GM21737 (cell line): Measurements from ENCODE around the gene ZNF622.
A peak's percentile ranks its signal among the peaks of the same experiment; 100 is the strongest.

Experiments
- ATAC-seq: cut with Tn5 transposase; IDR thresholded peaks from one replicate; pipeline ENCODE4 v1.9.1; 2021; ENCODE audit warnings: mild to moderate bottlenecking, moderate library complexity; ENCODE audit not compliant: unreplicated experiment

ZNF622 gene, protein sequence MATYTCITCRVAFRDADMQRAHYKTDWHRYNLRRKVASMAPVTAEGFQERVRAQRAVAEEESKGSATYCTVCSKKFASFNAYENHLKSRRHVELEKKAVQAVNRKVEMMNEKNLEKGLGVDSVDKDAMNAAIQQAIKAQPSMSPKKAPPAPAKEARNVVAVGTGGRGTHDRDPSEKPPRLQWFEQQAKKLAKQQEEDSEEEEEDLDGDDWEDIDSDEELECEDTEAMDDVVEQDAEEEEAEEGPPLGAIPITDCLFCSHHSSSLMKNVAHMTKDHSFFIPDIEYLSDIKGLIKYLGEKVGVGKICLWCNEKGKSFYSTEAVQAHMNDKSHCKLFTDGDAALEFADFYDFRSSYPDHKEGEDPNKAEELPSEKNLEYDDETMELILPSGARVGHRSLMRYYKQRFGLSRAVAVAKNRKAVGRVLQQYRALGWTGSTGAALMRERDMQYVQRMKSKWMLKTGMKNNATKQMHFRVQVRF

DNA sequence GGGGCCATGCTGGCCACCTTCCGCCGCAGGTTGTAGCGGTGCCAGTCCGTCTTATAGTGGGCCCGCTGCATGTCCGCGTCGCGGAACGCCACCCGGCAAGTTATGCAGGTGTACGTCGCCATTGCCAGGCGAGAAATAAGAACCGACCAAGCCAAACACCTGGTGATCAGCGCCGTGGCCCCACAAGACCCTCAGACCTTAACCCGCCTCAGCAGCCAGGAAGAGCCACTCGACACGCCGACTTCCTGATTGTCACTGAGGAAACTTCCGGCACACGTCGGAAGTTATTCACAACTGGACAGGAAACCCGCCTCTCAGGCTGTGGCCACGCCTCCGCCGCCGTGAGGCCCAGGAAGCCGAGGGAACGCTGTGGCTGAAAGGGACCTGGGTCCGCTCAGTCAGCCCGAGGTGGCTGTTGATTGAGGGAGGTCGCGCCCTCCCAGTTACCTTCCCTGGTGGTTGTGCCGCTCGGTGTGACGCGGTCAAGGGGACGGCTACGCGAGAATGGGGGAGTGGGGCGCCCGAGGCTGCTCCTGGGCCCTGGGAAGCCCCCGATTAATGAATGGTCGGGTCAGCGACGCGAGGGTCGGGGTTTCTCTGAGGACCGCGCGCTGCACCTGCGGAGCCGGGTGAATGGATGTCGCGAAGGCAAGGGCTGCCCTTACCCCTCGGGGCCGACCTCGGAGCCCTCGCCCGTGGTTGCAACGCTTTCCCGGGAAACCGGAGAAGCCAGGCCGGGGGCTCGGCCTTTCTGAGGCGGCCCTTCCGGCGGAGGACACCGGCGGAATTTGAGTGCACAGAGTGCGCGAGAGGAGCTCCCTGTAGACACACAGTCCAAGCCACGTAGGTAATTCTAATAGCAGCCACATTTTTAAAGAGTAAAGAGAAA, at the start of gene ZNF622:
ZNF622 (minus strand) TSS at position 257 of the 889 bp plus-strand sequence; CDS start at position 122, 135 bp downstream.
- peak; percentile 86 for ATAC-seq

GRCh38 chr5:16510098-16510497, 44.5 kb upstream of the ZNF622 start:
- ATAC-seq, result no peak

DNA sequence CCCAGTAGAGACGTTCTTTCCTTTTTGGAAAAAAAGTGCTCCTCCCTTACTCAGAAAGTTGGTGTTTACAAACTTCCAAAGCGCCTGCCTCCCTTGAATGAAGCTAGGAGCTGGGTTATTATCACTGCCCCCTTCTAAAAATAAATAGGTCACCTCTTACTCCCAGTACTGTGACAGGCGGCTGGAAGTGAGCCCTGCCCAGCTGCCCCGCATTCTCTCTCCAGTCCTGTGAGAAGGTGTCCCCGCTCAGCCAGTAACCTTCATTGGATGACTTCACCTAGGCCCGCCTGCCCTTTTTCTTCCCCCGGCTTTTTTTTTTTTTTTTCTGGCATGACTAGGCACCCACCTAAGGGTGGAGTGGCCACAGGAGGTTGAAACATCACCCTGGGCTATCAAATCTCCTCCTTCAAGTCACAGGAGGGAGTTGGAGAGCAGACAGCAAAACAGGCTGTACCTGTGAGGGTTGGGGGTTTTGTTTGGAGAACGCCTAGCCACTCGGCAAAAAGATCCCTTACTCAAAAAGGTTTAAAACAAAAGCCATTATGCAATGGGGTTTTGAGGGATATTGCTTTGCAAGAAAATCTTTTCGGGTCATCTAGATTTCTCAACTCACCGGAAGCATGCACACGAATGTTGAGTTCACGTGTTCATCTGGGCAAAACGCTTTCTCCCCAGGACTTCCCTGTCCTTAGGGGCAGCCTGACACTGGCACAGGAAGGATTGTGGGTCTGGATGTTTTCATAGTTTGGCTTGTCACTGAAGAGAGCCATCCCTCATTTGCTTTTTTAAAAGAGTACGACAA, 43.3 kb upstream of the ZNF622 start:
- no peak for ATAC-seq

- ATAC-seq, result no peak
These were observed 42.1 kb upstream of the ZNF622 start for GRCh38 chr5:16507716-16508115.

GRCh38 chr5:16505904-16506303, 40.3 kb upstream of the ZNF622 start:
- ATAC-seq, result no peak

GRCh38 chr5:16505140-16505891, 39.7 kb upstream of the ZNF622 start:
- ATAC-seq, result no peak

DNA sequence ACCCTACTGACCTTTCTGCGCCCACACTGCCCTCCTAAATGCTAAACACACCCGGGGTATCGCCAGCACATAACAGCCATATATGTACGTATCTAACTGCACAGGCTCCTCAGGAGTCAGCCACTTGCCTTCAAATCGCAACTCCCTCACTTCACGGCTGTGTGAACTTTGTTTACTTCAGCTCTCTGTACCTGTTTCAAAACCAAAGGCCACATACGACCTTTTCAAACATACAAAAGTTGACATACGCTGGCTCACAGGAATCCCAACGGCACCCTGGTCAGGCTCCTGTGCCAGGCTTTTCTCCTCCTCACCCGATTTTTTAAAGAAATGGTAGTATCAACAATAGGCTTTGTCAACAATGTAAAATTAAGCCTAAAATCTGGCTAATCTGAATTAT, 39.0 kb upstream of the ZNF622 start:
- no peak for ATAC-seq

GRCh38 chr5:16502866-16503265, 37.3 kb upstream of the ZNF622 start:
- no peak for ATAC-seq

DNA sequence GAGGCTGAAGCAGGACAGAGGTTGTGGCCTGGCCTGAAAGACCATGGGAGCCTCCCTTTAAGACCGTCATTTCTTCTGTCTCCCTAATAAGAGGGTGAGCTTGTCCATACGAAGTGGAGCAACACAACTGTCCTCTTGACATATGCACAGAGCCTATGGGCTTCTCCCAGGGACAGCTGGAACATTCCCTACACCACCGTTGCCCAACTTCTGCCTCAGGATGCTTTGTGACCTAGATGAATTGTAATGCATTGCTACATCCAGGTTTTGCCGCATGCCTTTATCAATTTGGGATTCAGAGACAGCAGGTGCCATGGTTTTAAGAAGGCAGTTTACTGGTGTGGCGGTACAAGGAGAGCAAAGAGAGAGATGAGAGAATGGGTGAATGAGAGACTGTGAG, 34.4 kb upstream of the ZNF622 start:
- ATAC-seq, result no peak

- no peak for ATAC-seq
These were observed 31.9 kb upstream of the ZNF622 start for GRCh38 chr5:16497546-16497945.

- no peak for ATAC-seq
These were observed 27.7 kb upstream of the ZNF622 start for GRCh38 chr5:16493261-16493660.

- ATAC-seq, result no peak
These were observed 27.0 kb upstream of the ZNF622 start for GRCh38 chr5:16492398-16493140.

DNA sequence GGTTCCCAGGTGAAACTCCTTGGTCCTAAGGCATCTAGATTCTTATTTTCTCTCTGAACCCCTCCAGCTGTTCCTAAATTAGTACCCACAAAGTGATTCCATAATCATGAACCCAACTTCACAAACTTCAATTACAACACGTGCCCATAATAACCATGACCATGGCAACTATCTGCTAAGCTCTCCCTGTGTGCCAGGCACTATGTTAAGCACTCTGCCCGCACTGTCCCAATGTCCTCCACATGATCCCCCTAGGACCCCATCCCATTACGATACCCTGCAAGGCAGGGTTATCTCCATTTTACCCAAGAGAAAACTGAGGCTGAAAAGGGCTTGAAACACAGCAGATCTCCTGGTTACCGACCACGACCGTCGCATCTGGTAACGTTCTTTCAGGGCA, 25.3 kb upstream of the ZNF622 start:
- no peak for ATAC-seq

GRCh38 chr5:16489322-16489791, 23.8 kb upstream of the ZNF622 start:
- ATAC-seq, result peak; percentile 57

DNA sequence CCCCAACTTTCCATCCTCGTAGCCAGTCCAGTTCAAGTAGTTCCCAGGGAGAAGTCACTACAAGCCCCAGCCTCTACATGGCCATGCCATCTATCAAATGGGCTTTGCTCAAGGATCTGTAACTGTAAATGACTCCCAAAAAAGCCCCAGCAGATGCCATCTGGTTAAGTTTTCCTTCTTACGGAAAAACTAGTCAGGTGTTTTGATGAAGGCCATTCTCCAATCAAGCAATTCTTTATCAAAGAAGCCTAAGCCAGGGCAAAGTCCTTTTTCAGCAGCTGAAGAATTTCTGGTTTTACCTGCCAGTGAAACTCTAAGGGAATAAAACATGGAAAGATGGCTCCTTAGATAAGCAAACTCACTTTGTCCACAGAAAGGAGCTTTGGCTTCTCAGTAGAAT, 21.9 kb upstream of the ZNF622 start:
- no peak for ATAC-seq

GRCh38 chr5:16486711-16487111, 21.1 kb upstream of the ZNF622 start:
- no peak for ATAC-seq

DNA sequence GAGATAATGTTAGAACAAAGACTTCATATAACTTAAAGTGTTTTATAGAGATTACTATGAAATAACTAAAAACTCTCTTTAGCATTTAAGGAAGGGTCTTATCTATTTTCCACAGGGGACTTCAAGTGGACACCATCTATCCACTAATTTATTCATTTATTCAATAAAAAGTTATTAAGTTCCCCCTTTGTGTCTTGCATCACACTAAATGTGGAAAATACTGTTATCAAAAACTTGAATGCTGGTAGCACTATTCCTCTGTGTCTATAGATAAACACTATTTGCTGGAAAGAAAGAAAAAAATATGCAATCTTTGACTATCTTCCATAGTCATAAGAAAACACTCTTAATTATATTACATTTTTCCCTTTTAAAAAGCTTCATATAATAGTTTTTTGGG, 20.1 kb upstream of the ZNF622 start:
- no peak for ATAC-seq

GRCh38 chr5:16484081-16484480, 18.5 kb upstream of the ZNF622 start:
- no peak for ATAC-seq

DNA sequence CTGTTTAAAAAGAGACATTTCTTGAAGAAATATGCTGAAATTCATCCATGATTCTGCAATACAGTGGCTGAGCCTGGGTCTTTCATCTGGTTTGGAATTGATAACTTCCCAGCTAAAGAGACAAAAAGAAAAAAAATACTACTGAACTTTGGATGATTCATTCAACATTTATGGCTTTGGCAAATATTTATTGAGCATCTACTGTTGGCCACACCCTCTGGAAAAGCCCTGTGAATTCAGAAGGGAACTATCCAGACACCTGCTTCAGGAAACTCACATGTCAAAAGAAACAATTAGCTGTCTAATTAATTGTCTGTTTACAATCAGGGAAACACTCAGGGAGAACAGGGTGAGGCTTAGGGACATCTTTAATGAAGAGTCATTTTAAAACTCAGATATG, 17.8 kb upstream of the ZNF622 start:
- no peak for ATAC-seq
